HepG2 (cell line): ENCODE measurements around the gene MEI1. TPM values are rescaled to one million over a fixed set of nuclear protein-coding genes. Genes with fewer than 3 reads are reported as not detected.

Experiments used
- CBX1 ChIP-seq: IDR thresholded peaks from one replicate; pipeline ENCODE4 v1.6.1; 2016; ENCODE audit warnings: antibody characterized with exemption, low read depth
- ERF ChIP-seq: IDR thresholded peaks from 2 replicates; pipeline ENCODE4 v1.6.1; 2018; ENCODE audit warnings: missing biosample characterization, missing genetic modification reagents
- ESRRA ChIP-seq: sonication (generic); formaldehyde crosslinking; IDR thresholded peaks from 2 replicates; pipeline ENCODE4 v1.5.1; 2020; ENCODE audit warnings: mild to moderate bottlenecking, low read depth, missing genetic modification reagents
- FOXK2 ChIP-seq: fragments of 450-650 bp; IDR thresholded peaks from 2 replicates; pipeline ENCODE4 v1.6.1; 2016
- HDAC1 ChIP-seq: sonication (generic); formaldehyde crosslinking; IDR thresholded peaks from 2 replicates; pipeline ENCODE4 v1.5.1; 2020; ENCODE audit warnings: mild to moderate bottlenecking, missing genetic modification reagents
- IKZF1 ChIP-seq: fragments of 450-650 bp; IDR thresholded peaks from 2 replicates; pipeline ENCODE4 v1.7.1; 2016
- ISX ChIP-seq: sonication (generic); formaldehyde crosslinking; conservative IDR thresholded peaks from 2 replicates; pipeline ENCODE4 v1.5.0; 2020; ENCODE audit warnings: missing genetic modification reagents
- KLF16 ChIP-seq, 2 experiments: sonication (generic) in 1 of 2; formaldehyde crosslinking in 1 of 2; IDR thresholded peaks; 2 replicates each; pipeline versions ENCODE4 v1.6.1 to v1.8.0; 2016 to 2023; ENCODE audit warnings: missing genetic modification reagents in 2 of 2, missing compliant biosample characterization in 1 of 2
- RFX3 ChIP-seq: IDR thresholded peaks from 2 replicates; pipeline ENCODE4 v1.6.1; 2016; ENCODE audit warnings: missing biosample characterization, missing genetic modification reagents
- SMARCE1 ChIP-seq: fragments of 450-650 bp; IDR thresholded peaks from 2 replicates; pipeline ENCODE4 v1.6.1; 2017; ENCODE audit warnings: borderline replicate concordance
- SUZ12 ChIP-seq: fragments of 150-350 bp; IDR thresholded peaks from 2 replicates; pipeline ENCODE4 v1.6.1; 2014; ENCODE audit warnings: low read depth, low read length
- ZBTB38 ChIP-seq: sonication (generic); formaldehyde crosslinking; IDR thresholded peaks from 2 replicates; pipeline ENCODE4 v1.5.1; 2020; ENCODE audit warnings: mild to moderate bottlenecking, missing genetic modification reagents
- ZNF224 ChIP-seq: sonication (generic); formaldehyde crosslinking; IDR thresholded peaks from 2 replicates; pipeline ENCODE4 v1.5.0; 2020; ENCODE audit warnings: mild to moderate bottlenecking, missing genetic modification reagents
- ZNF234 ChIP-seq: sonication (generic); formaldehyde crosslinking; conservative IDR thresholded peaks from 2 replicates; pipeline ENCODE4 v1.5.1; 2020; ENCODE audit warnings: mild to moderate bottlenecking, missing genetic modification reagents
- ZNF335 ChIP-seq: sonication (generic); formaldehyde crosslinking; IDR thresholded peaks from 2 replicates; pipeline ENCODE4 v1.4.0; 2020; ENCODE audit warnings: missing genetic modification reagents
- ZNF383 ChIP-seq: sonication (generic); formaldehyde crosslinking; IDR thresholded peaks from 2 replicates; pipeline ENCODE4 v1.4.0; 2020; ENCODE audit warnings: missing genetic modification reagents, mild to moderate bottlenecking, borderline replicate concordance
- ZNF556 ChIP-seq: sonication (generic); formaldehyde crosslinking; IDR thresholded peaks from 2 replicates; pipeline ENCODE4 v1.4.0; 2020; ENCODE audit warnings: mild to moderate bottlenecking, missing genetic modification reagents, borderline replicate concordance
- ZNF674 ChIP-seq: sonication (generic); formaldehyde crosslinking; IDR thresholded peaks from 2 replicates; pipeline ENCODE4 v1.5.0; 2020; ENCODE audit warnings: low read depth, mild to moderate bottlenecking, missing genetic modification reagents
- ZNF839 ChIP-seq: sonication (generic); formaldehyde crosslinking; IDR thresholded peaks from 2 replicates; pipeline ENCODE4 v1.4.0; 2020; ENCODE audit warnings: missing genetic modification reagents, mild to moderate bottlenecking, borderline replicate concordance
- polyA plus RNA-seq, 8 experiments: library from polyadenylated mRNA; depleted of rRNA in 3 of 8; stranded (reverse) in 7 of 8; unstranded in 1 of 8; fragments of >200 nt; fragmentation: Illumina TruSeq in 4 of 8; extraction: Trizol in 4 of 8; gene quantifications; 2 replicates each; pipeline versions ENCODE4 v1.2.1 to v1.2.3, GENCODE V29; 2011 to 2016; ENCODE audit warnings: low read depth in 4 of 8, missing spikeins in 1 of 8, mixed read lengths in 1 of 8; ENCODE audit not compliant: insufficient read depth in 1 of 8
- total RNA-seq, 5 experiments: library from RNA; depleted of rRNA; stranded (reverse); fragments of >200 nt; fragmentation: Illumina TruSeq; extraction: Trizol; gene quantifications; 2 replicates each; pipeline ENCODE4 v1.2.3, GENCODE V29; 2016; ENCODE audit warnings: low read depth in 1 of 5
- TF ChIP-seq, protein P1 (sequence below): sonication (generic); formaldehyde crosslinking; conservative IDR thresholded peaks from 2 replicates; pipeline ENCODE4 v1.8.0; 2022; ENCODE audit warnings: missing genetic modification reagents
- TF ChIP-seq, protein P2 (sequence below): sonication (generic); formaldehyde crosslinking; IDR thresholded peaks from 2 replicates; pipeline ENCODE4 v1.4.0; 2020; ENCODE audit warnings: missing genetic modification reagents
- TF ChIP-seq, protein P3 (sequence below): IDR thresholded peaks from 2 replicates; pipeline ENCODE4 v1.6.1; 2016
- TF ChIP-seq, protein P4 (sequence below): sonication (generic); formaldehyde crosslinking; IDR thresholded peaks from 2 replicates; pipeline ENCODE4 v1.5.0; 2020; ENCODE audit warnings: mild to moderate bottlenecking, missing genetic modification reagents
- TF ChIP-seq, protein P5 (sequence below): sonication (generic); formaldehyde crosslinking; IDR thresholded peaks from 2 replicates; pipeline ENCODE4 v1.5.0; 2020; ENCODE audit warnings: missing genetic modification reagents
- TF ChIP-seq, protein P6 (sequence below): sonication (generic); formaldehyde crosslinking; conservative IDR thresholded peaks from 2 replicates; pipeline ENCODE4 v1.4.0; 2020; ENCODE audit warnings: missing genetic modification reagents

Gene MEI1
- total and polyA plus RNA-seq, 2 of the 13 experiments (the other 11 are each of a cell fraction or from before 2014, with no cell fraction given) = 0.75 to 1.9 TPM

DNA sequence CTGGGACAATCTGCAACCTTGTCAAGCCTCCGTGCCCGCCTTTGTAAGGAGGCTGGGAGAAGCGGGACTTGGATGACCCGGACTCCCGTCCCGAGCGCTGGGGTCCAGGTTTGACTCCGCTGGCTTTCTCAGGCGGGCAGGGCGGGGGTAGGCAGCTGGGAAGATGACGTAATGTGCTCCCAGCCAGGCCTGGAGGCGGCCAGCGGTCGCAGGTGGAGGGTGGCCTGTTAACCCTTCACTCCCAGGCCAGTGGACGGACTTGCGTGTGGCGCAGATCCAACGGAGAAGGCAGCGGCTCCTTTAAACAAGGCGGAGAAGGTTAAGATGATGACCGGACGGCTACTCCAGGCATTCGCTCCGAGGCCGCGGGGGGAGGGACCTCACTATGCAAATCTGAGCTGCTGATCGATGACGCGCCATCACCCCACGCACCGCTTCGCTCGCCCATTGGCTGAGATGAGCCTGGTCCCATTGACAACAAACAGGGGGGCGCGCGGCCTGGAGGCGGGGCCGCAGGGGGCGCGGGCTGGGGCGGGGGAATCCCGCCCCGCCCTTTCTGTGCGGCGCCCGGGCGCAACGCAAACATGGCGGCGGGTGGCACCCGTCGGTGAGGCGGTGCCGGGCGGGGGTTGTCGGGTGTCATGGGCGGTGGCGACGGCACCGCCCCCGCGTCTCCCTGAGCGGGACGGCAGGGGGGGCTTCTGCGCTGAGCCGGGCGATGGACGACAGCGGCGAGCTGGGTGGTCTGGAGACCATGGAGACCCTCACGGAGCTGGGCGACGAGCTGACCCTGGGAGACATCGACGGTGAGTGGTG lies 133.5 kb downstream of the MEI1 start, which contains the start of gene SREBF2 (continued):
- TF ChIP-seq, protein P1, sequence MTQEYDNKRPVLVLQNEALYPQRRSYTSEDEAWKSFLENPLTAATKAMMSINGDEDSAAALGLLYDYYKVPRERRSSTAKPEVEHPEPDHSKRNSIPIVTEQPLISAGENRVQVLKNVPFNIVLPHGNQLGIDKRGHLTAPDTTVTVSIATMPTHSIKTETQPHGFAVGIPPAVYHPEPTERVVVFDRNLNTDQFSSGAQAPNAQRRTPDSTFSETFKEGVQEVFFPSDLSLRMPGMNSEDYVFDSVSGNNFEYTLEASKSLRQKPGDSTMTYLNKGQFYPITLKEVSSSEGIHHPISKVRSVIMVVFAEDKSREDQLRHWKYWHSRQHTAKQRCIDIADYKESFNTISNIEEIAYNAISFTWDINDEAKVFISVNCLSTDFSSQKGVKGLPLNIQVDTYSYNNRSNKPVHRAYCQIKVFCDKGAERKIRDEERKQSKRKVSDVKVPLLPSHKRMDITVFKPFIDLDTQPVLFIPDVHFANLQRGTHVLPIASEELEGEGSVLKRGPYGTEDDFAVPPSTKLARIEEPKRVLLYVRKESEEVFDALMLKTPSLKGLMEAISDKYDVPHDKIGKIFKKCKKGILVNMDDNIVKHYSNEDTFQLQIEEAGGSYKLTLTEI (CRISPR knock-in tag) = no peak
- TF ChIP-seq ISX (CRISPR knock-in tag) = no peak
- peak; percentile 95 for TF ChIP-seq HDAC1 (CRISPR knock-in tag)
- TF ChIP-seq, protein P2, sequence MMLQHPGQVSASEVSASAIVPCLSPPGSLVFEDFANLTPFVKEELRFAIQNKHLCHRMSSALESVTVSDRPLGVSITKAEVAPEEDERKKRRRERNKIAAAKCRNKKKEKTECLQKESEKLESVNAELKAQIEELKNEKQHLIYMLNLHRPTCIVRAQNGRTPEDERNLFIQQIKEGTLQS (CRISPR knock-in tag) = peak; percentile 96
- TF ChIP-seq, protein P3, sequence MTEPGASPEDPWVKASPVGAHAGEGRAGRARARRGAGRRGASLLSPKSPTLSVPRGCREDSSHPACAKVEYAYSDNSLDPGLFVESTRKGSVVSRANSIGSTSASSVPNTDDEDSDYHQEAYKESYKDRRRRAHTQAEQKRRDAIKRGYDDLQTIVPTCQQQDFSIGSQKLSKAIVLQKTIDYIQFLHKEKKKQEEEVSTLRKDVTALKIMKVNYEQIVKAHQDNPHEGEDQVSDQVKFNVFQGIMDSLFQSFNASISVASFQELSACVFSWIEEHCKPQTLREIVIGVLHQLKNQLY (CRISPR knock-in tag) = 0 out of 2 replicates have a peak, but pooled peaks have one; percentile 28
- peak; percentile 84 for TF ChIP-seq ZBTB38 (CRISPR knock-in tag)
- no peak for TF ChIP-seq ZNF335 (CRISPR knock-in tag)
- TF ChIP-seq ZNF224 (CRISPR knock-in tag) = peak; percentile 37; the same call in 1 of the 2 replicates
- TF ChIP-seq ZNF234 = no peak
- no peak; a peak in 1 of 4 replicates for TF ChIP-seq KLF16 (CRISPR knock-in tag; IDR thresholded peaks at IDR 0.05)
- no peak for TF ChIP-seq ZNF383
- TF ChIP-seq IKZF1 = no peak
- TF ChIP-seq ERF (CRISPR knock-in tag) = no peak
- TF ChIP-seq SMARCE1 = no peak
- peak; percentile 81 for TF ChIP-seq ESRRA (CRISPR knock-in tag)
- no peak for TF ChIP-seq RFX3 (CRISPR knock-in tag)
- TF ChIP-seq ZNF556 (CRISPR knock-in tag) = 0 out of 2 replicates have a peak, but pooled peaks have one; percentile 53
- no peak for TF ChIP-seq SUZ12
- no peak; the same call in 1 of the 2 replicates for TF ChIP-seq ZNF839 (CRISPR knock-in tag)
- TF ChIP-seq ZNF674 (CRISPR knock-in tag) = no peak
- TF ChIP-seq, protein P4, sequence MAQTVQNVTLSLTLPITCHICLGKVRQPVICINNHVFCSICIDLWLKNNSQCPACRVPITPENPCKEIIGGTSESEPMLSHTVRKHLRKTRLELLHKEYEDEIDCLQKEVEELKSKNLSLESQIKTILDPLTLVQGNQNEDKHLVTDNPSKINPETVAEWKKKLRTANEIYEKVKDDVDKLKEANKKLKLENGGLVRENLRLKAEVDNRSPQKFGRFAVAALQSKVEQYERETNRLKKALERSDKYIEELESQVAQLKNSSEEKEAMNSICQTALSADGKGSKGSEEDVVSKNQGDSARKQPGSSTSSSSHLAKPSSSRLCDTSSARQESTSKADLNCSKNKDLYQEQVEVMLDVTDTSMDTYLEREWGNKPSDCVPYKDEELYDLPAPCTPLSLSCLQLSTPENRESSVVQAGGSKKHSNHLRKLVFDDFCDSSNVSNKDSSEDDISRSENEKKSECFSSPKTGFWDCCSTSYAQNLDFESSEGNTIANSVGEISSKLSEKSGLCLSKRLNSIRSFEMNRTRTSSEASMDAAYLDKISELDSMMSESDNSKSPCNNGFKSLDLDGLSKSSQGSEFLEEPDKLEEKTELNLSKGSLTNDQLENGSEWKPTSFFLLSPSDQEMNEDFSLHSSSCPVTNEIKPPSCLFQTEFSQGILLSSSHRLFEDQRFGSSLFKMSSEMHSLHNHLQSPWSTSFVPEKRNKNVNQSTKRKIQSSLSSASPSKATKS = no peak
- TF ChIP-seq, protein P5, sequence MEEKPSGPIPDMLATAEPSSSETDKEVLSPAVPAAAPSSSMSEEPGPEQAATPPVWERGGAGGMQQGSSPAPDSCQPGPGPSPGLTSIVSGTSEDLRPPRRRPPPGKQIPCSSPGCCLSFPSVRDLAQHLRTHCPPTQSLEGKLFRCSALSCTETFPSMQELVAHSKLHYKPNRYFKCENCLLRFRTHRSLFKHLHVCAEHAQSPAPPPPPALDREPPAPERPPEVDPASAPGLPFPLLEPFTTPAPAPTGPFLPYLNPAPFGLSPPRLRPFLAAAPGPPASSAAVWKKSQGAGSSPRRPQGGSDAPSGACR = no peak
- TF ChIP-seq CBX1 = peak; percentile 51
- TF ChIP-seq FOXK2 = peak; percentile 51
- TF ChIP-seq, protein P6, sequence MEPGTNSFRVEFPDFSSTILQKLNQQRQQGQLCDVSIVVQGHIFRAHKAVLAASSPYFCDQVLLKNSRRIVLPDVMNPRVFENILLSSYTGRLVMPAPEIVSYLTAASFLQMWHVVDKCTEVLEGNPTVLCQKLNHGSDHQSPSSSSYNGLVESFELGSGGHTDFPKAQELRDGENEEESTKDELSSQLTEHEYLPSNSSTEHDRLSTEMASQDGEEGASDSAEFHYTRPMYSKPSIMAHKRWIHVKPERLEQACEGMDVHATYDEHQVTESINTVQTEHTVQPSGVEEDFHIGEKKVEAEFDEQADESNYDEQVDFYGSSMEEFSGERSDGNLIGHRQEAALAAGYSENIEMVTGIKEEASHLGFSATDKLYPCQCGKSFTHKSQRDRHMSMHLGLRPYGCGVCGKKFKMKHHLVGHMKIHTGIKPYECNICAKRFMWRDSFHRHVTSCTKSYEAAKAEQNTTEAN (CRISPR knock-in tag) = peak; percentile 50; the same call in 1 of the 2 replicates
